HG02870 (cell line): ENCODE data around the gene HOXD1.
A peak's percentile ranks its signal among the peaks of the same experiment; 100 is the strongest.

Experiments
- ATAC-seq: cut with Tn5 transposase; IDR thresholded peaks from one replicate; pipeline ENCODE4 v1.9.1; 2021; ENCODE audit warnings: mild to moderate bottlenecking, moderate library complexity; ENCODE audit not compliant: unreplicated experiment

HOXD1 gene

DNA sequence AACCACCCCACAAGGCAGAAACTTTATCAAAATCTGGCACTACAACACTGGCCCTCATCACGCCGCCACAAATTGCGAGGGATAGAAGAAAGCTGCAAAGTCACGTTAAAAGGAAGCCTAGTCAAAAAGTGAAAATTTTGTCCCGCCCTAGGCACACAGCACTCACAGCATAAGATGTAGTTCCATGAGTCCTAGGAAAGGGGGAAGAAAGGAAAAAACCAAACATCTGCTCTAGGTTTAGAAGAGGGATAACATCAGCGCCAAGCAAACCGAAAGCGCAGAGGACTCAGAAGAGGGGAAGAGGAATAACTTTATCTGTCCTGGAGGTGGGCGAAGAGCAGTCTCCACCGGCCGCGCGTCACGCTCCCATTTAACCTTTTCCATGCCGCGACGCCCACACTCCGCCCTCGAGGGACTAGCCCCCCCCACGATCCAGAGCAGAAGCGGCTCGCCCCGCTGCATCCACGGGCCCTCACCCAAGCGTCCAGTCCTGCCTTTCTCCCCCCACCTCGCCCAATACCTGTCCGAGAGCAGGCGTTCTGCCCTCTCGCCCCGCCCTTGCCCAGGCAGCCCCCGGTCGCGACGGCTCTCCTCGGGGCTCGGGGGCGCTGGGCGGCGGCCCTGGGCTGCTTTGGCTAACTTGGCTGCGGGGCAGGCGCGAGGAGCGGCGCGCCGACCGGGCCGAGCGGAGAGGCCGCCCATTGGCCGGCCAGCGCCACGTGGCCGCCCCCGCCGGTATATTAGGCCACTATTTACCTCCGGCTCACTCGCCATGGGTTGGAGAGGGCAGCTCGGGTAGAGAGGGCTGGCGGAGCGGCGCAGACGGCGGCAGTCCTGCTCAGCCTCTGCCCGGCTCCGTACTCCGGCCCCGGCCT is at the start of gene HOXD1:
Gene HOXD1, plus strand, starts transcription at position 770 of the 875 bp plus-strand sequence. CDS start 134 bp downstream, outside the sequence.
- ATAC-seq: no peak

DNA sequence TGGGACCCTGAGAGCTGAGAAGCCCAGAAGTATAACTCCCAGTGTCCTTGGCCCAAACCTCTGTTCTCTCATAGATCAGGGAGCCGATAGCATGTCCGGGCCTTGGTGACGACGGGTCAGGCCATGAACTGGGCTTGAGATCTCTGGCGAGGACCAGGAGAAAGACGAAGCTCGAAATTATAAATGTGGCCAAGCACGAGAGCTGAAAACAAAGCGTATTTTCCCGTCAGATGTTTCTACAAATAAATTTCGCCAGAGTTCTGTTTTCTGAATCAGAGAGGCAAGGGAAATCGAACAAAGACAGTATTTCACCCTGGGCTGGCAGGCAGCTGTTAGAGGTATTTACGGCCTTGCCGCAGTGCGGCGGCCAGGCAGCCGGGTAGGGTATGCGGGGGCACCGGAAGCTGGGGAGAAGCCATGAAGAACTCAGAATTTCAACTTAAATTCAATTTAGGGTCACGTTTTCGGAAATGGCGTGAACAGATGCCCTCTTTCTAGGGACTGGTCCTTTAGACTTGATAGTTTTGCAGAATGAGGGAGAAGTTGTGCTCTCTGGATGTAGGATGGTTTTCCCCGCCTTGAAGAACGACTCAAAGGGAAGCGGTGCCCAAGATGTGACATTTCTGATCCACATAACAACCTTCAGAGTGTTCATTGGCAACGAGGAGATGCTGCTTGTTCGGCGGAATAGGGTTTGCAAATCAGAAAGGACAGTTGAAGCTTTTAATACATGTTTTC is 49.4 kb upstream of the HOXD1 start:
- no peak for ATAC-seq

DNA sequence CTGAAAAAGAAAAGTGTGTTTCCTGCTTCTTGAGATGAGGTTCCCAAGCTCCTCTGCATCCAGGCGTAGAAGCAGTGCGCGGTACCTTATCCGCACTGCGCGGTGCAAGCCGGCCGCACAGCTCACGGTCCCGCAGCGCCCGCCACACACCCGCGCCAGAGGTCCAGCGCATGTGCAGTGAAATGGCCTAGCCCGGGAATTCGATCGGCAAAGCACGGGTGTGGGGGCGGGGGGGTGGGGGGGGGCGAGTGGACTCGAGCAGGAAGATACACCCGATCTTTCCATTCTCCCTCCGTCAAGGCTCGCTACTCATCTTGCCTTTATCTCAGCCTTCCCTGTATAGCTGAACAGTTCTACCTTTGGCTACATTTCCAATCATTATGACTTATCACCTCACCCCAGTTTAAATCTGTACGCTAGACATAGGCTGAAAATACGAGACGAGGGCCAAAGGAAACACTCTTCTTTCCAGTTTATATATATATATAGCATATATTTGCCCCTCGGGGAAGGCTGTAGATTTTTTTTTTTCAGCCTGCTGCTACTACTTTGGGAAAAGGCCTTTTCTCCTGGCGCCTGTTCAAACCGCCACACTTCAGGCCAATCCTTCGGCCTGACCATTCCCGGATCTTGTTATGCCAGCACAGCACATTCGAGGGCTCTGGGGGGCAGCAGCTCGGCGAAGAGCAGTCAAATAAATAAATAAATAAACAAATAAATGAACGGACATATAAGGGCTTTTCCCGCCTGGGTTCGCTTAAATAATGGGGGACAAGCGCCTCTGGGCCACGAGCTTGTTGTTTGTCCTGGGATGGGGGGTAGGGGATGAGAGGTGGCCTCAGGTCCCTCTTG is 48.6 kb upstream of the HOXD1 start:
- no peak for ATAC-seq

DNA sequence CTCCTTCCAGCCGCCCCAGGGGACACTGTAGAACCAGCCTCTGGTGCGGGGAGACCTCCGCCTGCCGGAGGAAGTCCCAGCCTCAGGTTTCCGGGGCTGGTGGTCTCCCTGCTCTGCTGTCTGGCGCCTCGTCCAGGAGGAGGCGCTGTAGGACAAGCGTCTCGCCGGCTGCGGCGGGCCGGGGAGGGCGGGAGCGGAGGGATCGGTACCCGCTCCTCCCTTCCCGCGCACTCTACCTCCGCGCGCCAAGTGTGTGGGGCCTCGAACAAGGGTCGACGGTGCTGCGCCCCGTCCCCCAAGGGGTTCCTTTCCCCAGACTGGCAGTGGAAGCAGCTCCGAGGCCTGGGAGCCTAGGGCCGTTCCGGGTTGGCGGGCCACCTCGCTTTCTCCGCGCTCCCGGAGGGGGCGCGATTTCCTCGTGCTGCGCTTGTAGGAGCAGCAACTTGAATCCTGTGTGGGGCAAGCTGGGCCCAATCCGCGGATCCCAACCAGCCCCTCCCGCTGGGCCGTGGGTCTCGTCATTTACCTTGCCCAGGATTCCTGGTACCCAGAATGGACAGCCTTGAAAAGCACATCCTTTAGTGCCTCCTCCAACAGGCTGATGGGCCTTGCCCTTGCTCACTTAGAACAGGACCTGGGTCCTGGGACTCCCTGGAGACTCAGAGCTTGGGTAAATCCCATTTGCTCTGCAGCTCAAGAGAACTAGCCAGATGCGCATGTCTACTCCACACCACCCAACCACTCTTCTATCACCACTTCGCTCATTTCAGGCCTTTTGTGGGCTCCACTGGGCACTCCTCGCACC is 47.8 kb upstream of the HOXD1 start:
- ATAC-seq: peak; percentile 95

DNA sequence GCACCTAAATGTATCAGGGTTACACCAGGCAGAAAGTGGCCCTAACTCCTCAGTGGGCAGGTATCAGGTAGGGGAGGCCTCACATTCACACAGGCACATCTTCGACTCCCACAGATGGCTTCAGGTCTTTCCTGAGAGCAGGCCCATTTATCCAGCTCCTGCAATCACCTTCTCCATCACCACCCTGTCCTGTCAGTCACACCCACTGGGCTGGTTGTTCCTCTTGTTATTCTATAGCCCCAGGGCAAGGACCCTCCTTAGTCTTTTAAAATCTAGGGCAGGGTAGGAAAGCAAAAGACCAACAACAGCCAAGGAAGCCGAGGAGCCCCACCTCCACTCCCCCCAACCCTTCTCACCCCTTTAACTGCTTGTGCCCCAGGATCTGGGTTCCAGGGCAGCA is 46.2 kb upstream of the HOXD1 start:
- no peak for ATAC-seq

DNA sequence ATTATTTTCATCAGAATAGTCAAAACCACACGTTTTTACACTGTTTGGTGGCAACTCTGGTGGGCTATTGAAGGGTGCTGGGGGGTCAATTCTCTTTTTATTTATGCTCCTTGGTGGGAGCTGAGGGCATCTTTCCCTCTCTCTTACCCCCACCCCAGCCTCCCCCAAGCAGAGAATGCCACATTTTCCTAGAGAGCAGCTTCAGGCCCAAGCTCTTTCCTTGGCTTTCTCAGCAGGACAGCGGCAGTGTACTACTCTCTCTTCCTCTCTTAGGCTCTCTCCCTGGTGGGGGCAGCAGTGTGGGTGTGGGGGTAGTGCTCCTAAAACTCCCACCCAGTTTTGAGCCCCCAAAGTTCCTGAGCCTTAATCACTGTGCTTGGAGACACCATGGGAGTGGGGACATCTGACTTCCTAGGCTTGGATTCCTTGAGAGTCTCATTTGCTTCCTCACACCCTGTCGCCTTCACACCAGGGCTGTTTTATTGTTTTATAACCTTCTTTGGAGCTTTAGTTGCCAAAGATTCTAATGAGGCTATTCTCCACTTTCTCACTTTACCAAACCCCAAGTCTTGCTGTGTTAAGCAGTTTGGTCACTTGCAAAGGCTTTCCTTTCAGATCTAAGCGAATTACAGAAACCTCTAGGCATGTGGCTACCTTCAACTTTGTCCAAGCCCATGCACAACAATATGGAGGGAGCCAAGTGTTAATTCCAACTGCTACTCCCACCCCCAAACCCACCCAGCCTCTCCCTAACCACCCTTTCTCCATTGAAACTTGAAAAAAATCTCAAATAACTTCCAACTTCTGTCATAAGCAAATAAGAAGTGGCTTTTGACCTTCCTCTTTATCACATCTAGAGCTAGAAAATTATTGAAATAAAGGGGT is 43.1 kb upstream of the HOXD1 start:
- ATAC-seq: no peak

DNA sequence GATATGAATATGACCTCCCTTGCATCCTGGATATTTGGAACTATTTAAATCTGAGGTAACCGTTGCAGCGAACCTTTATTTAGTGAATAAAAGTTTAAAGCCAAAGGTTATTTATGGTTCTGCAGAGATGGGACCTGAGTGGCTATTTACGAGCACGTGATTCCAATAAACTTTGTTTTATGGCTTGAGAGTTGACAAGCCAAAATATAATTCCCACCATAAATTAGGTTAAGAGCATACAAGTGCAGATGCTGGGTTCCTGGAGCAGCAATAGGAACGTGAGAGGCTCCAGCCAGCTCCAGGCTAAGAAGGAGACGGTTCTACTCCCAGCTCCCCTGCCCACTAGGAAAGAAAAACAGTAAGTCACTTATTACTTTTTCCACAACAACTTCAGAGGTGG is 42.4 kb upstream of the HOXD1 start:
- no peak for ATAC-seq

DNA sequence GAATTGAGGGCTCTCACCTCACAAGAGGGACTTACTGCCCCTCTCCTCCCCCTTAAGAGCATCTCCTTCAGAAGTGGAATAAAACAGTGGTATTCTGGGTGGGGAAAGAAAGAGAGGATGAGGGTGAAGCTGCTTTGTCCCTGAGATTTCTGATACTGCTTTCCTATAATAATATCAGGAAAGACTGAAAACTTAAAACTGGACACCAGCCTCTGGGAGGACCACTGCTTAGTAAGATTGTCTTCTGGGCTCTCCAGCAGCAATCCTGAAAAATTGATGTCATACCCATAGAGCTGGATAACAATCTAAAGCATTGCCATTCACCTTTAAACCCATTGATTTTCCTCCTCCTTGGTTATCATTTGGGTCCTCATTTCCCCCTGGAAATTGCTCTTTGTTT is 41.8 kb upstream of the HOXD1 start:
- no peak for ATAC-seq

DNA sequence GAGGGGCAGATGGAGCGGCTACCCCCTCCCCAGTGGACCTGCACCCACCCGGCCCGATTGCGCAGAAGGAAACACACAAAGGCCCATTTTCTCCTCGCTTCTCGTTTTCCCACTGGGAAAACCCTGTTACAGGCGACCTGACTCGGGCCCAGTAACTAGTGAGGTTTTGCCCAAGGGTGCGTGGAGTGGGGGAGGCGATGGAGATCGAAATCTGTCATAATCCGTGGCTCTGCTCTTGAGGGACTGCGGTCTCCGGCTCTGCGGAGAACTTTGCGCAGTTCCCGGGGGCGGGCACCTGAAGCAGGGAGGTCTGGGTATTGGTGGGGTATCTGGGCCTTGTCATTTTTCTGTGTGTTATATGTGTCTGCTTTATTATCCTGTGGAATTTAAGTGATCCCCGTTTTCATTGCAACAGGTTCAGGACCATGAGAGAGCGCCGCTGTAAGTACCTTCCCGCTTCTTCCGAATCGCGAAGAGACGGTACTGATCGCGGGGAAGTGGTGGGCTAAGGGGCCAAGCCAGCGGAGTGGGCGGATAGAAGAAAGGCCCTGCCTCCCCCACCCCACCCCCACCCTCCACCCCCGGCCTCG is 41.2 kb upstream of the HOXD1 start:
- ATAC-seq: no peak

DNA sequence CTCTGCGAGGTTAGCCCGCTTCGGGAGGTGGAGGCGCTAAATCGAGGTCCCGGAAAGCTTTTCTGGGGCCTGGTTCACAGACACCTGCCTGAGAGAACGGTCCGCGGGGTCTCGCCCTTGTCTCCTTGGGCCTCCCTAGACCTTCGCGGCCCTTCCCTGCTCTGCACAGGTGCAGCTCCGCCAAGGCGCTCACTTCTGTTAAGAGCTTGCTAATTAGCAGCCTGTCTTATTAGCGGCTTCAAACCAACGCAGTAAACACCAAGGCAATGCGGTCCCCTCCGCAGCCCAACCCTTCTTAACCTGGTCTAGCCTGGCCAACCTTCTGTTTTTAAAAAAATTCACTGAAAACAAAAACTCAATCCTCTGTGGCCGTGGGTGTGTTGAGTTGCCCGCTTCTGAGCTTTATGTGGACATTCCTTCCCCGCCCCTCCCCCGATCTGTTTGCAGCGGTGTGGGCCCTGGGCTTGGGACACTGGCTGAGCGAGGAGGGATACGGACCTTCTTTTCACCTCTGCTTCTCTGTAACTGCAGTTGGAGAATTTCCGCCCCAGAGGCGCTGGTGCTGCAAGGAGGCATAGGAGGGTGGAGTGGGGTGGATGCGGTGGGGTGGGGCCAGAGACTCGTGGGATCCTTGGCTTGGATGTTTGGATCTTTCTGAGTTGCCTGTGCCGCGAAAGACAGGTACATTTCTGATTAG is 40.5 kb upstream of the HOXD1 start:
- ATAC-seq: no peak

DNA sequence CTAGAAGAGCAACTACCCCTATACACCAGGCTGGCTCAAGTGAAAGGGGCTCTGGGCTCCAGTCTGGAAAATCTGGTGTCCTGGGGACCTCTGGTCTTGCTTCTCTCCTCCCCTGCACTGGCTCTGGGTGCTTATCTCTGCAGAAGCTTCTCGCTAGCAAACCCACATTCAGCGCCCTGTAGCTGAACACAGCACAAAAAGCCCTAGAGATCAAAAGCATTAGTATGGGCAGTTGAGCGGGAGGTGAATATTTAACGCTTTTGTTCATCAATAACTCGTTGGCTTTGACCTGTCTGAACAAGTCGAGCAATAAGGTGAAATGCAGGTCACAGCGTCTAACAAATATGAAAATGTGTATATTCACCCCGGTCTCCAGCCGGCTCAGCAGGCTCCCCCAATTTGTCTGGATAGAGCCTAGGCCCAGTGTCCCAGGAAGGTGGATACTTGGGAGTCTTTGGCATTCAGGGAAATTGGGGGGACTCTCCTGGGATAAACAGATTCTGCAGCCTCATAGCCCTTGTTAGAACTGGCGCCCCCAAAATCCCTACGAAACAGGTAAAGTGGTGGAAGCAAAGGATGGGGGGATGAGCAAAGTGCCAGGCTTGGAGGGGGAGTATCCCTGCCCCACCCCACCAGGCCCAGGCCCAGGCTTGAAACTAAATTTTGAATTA is 39.6 kb upstream of the HOXD1 start:
- ATAC-seq: no peak

DNA sequence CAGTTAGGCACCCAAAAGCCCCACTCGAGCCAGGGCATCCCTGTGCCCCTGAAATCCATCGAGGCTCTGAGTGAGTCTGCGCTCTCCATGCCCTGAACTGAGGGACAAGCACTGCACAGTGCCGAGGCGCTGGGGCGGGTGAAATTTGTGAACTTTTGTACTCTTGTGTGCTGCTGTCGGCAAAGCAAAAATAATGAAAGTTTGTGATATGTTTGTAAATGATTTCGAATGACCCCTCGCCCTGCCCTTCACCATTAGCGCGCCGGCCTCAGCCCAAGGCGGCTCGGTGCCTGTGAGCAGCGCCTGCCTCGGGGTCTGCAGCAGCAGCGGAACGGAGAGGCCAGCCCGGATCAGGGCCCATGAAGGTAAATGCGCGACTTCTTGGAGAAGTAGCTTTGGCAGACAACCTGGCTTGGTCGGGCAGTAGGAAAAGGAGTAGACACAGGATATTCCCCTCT is 39.0 kb upstream of the HOXD1 start:
- ATAC-seq: no peak

DNA sequence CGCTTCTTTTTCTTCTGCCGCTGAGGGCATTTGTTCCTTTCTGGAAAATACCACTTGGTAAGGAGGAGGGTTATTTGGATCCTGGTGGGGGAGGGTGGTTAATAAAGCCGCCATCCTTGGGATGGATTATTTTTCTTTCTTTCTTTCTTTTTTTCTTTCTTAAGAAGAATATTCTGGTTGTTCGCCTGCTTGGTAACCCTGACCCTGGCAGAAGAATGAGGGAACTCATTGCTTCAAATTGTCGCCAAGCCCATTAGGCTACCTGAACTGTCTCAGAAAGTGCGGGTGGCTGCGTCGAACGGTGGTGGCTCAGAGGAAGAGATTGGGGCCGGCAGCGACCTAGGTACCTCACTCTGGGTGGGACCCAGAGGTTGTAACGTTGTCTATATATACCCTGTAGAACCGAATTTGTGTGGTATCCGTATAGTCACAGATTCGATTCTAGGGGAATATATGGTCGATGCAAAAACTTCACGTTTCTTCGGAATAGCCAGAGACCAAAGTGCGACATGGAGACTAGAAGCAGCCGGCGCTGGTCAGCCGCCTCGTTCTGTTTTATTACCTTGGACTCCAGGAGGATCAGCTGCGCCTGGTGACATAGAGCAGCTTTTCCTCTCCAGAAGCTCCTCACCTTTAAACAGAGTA is 38.4 kb upstream of the HOXD1 start:
- no peak for ATAC-seq

DNA sequence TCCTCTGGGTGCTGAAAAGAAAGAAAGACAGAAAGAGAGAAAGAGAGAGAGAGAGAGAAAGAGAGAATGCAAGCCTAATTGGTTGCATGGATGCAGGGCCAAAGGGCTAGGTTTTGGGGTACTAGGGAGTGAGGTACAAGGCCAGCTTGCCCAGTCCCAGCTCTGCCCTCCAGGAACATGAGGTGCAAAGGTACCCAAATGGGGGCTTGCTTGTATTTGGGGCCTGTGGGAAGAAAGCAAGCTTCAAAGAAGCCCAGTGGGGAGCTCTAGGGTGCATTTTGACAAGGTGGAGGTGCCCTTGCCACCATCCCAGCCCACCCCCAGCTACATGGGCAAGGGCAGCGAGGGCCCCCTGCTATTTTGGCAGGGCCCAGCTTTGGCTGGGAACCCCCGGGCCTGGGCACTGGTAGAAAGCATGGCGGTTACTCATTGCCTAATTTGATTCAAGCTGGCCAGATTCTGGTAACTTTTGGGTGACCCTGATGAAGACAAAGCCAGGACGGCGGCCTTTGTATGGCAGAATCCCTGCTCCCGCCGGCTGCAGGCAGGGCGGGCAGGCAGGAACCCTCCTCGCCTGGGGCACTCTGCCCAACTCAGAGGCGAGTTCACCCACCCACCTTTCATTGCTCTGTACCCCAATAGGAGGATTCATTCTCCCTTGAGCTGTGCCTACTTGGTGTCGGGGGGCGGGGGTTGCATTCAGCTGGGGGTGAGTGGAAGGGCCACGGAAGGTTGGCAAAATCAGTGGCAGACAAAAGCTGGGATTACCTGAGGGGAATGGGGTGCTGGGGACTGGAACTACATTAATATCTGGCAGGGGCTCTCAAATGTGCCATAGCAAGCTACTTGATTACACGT is 37.7 kb upstream of the HOXD1 start:
- no peak for ATAC-seq

DNA sequence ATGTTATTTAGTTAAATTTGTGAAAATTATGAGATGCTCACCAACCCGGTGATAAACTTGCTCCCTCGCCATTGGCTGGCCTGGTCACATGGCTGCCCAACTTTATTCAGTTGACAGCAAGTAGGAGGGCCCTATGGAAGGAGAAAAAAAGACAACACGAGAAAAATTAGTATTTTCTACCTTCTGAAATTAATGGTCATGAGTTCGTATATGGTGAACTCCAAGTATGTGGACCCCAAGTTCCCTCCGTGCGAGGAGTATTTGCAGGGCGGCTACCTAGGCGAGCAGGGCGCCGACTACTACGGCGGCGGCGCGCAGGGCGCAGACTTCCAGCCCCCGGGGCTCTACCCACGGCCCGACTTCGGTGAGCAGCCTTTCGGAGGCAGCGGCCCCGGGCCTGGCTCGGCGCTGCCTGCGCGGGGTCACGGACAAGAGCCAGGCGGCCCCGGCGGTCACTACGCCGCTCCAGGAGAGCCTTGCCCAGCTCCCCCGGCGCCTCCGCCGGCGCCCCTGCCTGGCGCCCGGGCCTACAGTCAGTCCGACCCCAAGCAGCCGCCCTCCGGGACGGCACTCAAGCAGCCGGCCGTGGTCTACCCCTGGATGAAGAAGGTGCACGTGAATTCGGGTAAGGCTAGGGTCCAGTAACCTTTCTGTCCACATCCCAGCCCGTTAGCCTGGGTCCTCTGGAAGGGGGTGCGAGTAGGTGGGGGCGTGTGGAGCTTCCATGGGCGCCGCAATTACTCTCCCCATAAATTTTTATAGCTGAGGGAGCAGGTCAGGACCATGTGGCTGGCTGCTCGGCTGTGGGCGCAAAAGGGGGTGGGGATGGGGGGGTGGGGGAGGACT is 36.8 kb upstream of the HOXD1 start, which contains the start of gene HOXD4:
Gene HOXD4, plus strand, starts transcription at position 109 of the 846 bp plus-strand sequence. Its CDS starts 84 bp downstream, at position 193.
- no peak for ATAC-seq
